ENCODE measurements around the gene KRTAP9-9.
"Not testable (repeated sequence)": the region's sequence is repeated elsewhere in the genome, so short reads cannot be mapped to it uniquely, and the experiment has no call there.

The KRTAP9-9 gene

DNA sequence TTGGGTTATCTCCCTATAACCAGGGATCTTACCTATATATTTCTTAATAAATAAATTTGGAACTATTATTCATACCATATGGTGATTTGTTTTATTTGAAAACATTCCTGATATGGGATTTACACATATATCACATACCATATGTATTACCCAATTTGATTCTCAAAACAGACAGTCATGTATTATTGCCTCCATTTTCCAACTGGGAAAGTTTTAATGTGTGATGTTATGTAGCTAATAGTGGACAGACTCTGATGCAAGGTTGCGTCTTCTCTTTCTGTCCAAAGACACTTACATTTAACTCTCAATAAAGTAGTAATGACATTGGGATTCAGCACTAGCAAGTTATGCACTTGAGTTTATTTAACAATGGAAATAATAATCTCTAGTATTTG lies 1.1 kb downstream of the KRTAP9-9 start:
- no peak for DNase-seq (ENCODE audit: low read depth)
- TF ChIP-seq, protein P1, sequence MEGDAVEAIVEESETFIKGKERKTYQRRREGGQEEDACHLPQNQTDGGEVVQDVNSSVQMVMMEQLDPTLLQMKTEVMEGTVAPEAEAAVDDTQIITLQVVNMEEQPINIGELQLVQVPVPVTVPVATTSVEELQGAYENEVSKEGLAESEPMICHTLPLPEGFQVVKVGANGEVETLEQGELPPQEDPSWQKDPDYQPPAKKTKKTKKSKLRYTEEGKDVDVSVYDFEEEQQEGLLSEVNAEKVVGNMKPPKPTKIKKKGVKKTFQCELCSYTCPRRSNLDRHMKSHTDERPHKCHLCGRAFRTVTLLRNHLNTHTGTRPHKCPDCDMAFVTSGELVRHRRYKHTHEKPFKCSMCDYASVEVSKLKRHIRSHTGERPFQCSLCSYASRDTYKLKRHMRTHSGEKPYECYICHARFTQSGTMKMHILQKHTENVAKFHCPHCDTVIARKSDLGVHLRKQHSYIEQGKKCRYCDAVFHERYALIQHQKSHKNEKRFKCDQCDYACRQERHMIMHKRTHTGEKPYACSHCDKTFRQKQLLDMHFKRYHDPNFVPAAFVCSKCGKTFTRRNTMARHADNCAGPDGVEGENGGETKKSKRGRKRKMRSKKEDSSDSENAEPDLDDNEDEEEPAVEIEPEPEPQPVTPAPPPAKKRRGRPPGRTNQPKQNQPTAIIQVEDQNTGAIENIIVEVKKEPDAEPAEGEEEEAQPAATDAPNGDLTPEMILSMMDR (IDR thresholded peaks at IDR 0.05; ENCODE audit: low read length, missing control alignments): no peak
- H3K4me3 ChIP-seq (replicated peaks; ENCODE audit: low read depth, low read length): no peak overlapping the region

DNA sequence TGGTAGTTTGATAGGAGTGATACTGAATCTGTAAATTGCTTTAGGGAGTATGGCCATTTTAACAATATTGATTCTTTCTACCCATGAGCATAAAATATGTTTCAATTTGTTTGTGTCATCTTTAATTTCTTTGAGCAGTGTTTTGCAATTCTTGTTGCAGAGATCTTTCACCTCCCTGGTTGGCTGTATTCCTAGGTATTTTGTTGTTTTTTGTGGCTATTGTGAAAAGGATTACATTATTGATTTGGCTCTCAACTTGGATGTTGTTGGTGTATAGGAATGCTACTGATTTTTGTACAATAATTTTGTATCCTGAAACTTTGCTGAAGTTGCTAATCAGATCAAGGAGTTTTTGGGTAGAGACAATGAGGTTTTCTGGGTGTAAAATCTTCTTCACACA lies 3.2 kb downstream of the KRTAP9-9 start:
- TF ChIP-seq, protein P1 (IDR thresholded peaks at IDR 0.05; ENCODE audit: low read length, missing control alignments): no peak
- no peak overlapping the region for H3K4me3 ChIP-seq (replicated peaks; ENCODE audit: low read depth, low read length)
- DNase-seq (ENCODE audit: low read depth): no peak

DNA sequence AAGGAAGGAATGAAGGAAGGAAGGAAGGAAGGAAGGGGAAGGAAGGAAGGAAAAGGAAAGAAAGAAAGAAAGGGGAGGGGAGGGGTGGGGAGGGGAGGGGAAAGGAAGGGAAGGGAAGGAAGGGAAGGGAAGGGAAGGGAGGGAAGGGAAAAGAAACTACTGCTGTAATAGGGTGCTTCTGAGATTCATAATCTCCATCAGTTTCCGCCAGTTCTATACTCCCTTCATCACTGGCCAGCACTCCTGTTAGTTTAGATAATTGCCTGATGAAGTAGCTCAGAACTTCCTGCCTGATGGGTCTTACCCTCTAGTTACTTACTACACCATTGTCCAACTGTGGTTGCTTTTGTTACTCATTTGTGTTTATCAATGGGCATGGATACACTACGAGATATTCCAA lies 8.0 kb downstream of the KRTAP9-9 start:
- no peak for DNase-seq (ENCODE audit: low read depth)
- H3K4me3 ChIP-seq (replicated peaks; ENCODE audit: low read depth, low read length): no peak overlapping the region
- TF ChIP-seq, protein P1 (IDR thresholded peaks at IDR 0.05; ENCODE audit: low read length, missing control alignments): no peak

DNA sequence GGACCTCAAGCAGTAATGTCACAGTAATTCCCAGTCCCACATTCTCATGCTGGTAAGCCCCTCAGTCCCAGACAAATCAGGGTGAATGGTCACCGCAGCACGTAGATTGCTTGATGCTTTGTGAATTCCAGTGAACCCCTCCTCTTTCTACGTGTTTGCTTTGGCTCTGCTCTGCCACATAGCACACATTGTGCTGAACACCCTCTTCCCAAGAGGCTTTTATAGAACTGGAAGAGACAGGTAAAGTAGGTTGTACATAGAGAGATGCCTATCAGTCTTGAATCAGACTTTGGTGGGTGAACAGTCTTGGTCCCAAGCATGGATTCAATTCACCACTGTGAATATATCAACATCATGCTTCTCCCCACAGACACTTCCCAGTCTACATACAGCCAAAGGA lies 9.4 kb downstream of the KRTAP9-9 start:
- TF ChIP-seq, protein P1 (IDR thresholded peaks at IDR 0.05; ENCODE audit: low read length, missing control alignments): no peak
- no peak overlapping the region for H3K4me3 ChIP-seq (replicated peaks; ENCODE audit: low read depth, low read length)
- DNase-seq (ENCODE audit: low read depth): no peak

DNA sequence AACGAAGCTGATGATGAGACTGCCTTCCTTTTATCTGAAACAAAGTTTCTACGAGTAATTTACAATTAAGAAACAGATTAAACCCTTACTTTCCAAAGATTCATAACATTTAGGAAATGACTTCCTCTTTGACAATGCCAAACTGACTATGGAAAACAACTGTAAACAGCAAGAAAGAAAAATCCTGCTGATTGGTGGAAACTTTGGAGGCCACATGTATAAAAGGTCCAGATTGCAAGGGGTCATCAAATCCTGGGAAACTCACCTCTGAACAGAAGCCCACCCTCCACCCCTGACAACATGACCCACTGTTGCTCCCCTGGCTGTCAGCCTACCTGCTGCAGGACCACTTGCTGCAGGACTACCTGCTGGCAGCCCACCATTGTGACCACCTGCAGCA lies 9.9 kb downstream of the KRTAP9-9 start, which contains the start of gene KRTAP9-6:
KRTAP9-6 (plus strand) TSS at position 301 of the 400 bp plus-strand sequence; CDS start at position 301, 0 bp downstream.
- DNase-seq (ENCODE audit: low read depth): no peak
- TF ChIP-seq, protein P1 (IDR thresholded peaks at IDR 0.05; ENCODE audit: low read length, missing control alignments): no peak
- H3K4me3 ChIP-seq (replicated peaks; ENCODE audit: low read depth, low read length): no peak within 1 kb of the TSS

DNA sequence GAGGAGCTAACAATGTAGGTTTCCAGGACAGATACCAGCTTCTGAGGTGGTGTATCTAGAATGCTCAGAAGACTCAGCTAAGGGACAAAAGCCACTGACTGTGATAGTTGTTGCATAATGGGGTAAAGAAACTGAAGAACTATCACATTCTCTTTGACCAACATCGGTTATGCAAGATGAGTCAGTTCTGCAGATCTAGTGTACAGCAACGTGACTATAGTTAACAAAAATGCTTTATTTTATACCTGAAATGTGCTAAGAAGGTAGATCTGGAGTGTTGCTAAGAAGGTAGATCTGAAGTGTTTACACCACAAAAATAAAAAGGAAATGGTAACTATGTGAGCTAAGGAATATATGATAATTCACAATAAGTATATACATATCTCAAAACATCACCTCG lies 12.5 kb downstream of the KRTAP9-9 start:
- TF ChIP-seq, protein P1 (IDR thresholded peaks at IDR 0.05; ENCODE audit: low read length, missing control alignments): no peak
- H3K4me3 ChIP-seq (replicated peaks; ENCODE audit: low read depth, low read length): no peak overlapping the region
- DNase-seq (ENCODE audit: low read depth): no peak

DNA sequence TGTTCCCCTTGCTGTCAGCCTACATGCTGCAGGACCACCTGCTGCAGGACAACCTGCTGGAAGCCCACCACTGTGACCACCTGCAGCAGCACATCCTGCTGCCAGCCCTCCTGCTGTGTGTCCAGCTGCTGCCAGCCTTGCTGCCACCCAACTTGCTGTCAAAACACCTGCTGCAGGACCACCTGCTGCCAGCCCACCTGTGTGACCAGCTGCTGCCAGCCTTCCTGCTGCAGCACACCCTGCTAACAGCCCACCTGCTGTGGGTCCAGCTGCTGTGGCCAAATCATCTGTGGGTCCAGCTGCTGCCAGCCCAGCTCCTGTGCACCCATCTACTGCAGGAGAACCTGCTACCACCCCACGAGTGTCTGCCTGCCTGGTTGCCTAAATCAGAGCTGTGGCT lies 16.1 kb downstream of the KRTAP9-9 start:
- DNase-seq (ENCODE audit: low read depth); H3K4me3 ChIP-seq (replicated peaks; ENCODE audit: low read depth, low read length): not testable (repeated sequence)

Measured in fibroblast of pulmonary artery (primary cell).